GM21526 (cell line): ENCODE measurements around the gene RNF112.

Experiments used
- ATAC-seq: cut with Tn5 transposase; IDR thresholded peaks from one replicate; pipeline ENCODE4 v1.9.1; 2021; ENCODE audit warnings: moderate library complexity; ENCODE audit not compliant: unreplicated experiment, low FRiP score

The RNF112 gene

DNA sequence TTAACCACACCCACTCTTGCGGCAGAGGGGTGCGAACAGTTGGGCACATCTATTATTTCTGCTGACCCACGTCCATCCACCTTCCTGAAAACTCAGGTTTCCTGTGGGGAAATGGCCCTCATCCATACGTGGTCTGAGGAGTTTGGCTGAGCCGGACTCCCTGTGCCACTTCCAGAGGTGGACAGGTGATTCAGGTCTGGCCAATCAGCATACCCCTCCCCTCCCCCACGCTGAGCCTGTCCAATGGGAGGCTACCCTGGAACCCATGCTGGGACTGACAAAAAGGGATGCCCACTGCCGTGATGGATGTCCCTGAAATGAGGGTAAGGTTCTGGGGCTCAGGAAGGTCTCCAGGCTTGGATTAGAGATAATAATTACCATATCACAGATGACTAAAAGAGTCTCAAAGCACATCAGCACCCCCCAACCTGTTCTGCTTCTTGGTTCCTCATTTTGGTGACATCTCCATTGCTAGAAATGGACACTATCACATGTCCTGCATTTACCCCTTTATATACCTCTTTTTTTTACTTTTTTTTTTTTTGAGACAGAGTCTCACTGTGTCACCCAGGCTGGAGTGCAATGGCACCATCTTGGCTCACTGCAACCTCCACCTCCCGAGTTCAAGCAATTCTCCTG lies 38.0 kb upstream of the RNF112 start:
- no peak for ATAC-seq

DNA sequence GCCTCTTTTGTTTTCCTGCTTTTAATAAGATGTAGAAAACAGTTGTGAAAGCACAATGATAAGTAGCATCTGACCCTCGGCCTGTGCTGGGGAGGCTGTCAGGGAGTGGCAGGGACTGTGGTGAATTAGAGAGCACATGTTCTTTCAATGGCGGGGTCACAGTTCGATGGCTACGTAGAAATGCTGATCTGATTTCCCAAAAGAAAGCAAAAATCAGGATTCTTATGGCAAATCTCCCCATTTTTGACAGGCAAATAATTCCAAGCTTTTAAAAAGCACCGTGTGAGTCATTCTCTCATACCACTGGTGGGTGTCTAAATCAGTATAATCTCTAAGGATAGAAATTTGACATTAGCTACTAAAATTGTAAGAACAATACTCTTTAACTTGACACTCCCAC lies 36.9 kb upstream of the RNF112 start:
- ATAC-seq = no peak

DNA sequence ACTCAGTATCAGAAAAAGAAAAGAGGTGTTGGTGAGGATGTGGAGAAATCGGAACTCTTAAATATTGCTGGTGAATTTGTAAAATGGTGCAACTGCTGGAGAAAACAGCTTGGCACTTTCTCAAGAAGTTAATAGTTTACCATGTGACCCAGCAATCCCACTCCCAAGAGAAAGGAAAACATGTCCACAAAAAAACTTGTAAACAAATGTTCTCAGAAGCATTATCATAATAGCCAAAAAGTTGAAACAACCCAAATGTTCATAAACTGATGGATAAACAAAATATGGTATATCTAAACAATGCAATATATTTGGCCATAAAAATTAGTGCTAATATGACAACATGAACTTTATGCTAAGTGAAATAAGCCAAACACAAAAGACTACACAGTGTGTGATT lies 35.3 kb upstream of the RNF112 start:
- ATAC-seq = no peak

DNA sequence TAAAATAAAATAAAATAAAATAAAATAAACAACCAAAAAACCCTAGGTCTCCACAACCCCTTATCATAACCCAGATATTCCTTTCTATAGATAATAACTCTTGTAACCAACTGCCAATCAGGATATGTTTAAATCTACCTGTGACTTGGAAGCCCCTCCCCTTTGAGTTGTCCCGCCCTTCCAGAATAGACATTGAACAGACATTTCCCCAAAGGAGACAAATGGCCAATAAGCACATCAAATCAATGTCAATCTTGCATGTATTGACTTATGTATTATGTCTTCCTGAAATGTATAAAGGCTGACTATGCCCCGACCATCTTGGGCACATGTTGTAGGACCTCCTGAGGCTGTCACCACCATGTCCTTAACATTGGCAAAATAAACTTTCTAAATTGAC lies 34.2 kb upstream of the RNF112 start:
- no peak for ATAC-seq

DNA sequence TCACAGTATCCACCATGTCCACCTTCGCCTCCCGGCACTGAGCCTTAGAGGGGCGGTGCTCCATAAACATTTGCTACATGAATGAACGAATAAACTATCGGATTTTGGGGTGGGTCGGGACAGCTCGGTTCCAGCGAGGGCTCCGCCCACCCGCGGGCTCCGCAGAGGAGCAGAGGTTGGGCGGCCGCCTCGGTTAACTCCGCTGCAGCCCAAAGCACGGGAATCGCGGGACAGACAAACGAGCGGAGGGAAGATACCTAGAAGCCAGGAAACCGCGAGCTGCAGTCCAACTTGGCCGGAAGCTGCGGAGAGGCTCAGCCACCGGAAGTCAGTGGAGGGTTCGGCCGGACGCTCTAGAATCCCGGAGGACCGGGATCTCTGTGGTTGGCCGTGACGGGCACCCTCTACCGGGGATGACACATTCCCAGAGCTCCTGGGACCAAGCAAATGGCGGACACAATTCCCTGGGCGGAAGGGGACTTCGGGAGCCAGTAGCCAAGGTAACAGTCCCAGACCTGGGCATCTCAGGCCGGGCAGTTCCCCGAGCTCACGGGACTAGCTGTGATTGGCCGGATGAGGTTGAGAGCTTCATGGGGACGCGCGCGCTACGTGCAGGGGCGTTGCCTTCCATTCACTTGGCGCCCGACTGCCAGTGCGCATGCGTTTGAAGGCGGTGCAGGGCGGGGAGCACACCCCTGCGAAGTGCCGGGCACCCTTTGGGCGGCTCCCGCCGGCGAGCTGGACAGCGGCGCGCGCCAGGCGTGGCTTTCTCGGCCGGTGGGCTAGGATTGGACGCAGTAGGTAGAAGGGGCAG lies 33.2 kb upstream of the RNF112 start:
- peak; percentile 87 for ATAC-seq

DNA sequence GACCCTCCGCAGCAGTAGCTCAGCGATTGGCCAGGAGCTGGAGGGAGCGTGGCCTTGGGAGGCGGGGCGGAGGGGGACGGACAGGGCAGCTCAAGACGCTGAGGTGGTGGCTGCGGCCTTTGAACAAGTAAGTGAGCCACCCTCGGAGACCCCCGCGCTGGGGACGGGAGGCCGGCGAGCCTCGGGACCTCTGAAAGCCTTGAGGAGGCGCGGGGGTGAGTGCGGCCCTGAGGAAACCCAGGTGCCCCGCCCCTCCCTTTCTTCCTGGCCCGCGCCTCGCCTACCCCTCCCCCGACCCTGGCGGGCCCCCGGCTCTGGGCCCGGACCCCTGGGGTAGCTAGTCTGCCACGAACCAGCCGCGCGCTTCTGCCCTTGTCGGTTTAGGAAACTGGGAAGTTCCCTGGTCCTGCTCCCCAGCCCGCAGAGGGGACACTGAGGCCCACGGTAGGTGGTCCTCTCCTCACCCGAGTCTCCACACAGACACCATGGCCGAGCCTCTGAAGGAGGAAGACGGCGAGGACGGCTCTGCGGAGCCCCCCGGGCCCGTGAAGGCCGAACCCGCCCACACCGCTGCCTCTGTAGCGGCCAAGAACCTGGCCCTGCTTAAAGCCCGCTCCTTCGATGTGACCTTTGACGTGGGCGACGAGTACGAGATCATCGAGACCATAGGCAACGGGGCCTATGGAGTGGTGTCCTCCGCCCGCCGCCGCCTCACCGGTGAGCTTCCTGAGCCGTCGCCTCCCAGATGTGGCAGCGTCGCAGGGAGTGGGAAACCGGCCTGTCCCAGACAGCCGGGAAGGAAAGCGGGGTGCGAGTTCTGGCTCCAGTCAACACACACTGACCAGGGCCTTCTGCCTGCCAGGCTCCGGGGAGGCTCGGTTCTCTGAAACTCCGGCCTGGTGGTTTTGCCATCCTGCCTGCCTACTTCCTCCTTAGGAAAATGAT lies 32.3 kb upstream of the RNF112 start, which contains the start of gene MAPK7:
Gene MAPK7 (plus strand): TSS at position 83 of the 945 bp plus-strand sequence. CDS start 403 bp downstream, at position 486.
- peak; percentile 3 for ATAC-seq

DNA sequence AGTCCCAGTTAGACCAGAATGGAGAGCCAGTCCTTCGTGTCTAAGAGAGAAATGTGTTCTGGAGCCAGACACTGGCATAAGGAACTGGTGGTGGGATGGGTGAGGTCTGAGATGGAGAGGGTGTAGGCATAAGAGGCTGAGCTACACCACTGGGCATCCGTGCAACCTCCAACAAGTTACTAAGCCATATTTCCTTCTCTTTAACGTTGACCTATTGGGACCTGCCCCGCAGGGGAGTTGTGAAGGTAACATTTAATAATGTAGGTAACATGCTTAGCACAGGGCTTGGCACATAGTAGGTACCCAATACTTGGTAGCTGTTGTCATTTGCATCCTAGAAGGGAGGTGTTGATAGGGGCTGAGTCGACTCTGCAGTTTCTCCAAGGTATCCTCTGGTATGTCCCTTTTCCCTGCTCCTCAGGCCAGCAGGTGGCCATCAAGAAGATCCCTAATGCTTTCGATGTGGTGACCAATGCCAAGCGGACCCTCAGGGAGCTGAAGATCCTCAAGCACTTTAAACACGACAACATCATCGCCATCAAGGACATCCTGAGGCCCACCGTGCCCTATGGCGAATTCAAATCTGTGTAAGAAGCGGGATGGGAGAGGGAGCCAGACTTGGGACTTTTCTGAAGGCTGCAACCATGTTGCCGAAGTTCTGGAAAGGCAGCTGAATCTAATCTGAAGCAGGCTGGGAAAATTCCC lies 31.5 kb upstream of the RNF112 start:
- ATAC-seq = no peak

DNA sequence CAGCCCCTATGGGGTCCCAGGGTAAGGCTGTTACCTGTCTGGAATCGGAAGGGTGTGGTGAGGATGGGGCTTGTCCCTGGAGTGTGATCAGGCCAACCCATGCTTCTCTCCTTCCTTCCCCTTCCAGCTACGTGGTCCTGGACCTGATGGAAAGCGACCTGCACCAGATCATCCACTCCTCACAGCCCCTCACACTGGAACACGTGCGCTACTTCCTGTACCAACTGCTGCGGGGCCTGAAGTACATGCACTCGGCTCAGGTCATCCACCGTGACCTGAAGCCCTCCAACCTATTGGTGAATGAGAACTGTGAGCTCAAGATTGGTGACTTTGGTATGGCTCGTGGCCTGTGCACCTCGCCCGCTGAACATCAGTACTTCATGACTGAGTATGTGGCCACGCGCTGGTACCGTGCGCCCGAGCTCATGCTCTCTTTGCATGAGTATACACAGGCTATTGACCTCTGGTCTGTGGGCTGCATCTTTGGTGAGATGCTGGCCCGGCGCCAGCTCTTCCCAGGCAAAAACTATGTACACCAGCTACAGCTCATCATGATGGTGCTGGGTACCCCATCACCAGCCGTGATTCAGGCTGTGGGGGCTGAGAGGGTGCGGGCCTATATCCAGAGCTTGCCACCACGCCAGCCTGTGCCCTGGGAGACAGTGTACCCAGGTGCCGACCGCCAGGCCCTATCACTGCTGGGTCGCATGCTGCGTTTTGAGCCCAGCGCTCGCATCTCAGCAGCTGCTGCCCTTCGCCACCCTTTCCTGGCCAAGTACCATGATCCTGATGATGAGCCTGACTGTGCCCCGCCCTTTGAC lies 30.3 kb upstream of the RNF112 start:
- ATAC-seq = no peak

DNA sequence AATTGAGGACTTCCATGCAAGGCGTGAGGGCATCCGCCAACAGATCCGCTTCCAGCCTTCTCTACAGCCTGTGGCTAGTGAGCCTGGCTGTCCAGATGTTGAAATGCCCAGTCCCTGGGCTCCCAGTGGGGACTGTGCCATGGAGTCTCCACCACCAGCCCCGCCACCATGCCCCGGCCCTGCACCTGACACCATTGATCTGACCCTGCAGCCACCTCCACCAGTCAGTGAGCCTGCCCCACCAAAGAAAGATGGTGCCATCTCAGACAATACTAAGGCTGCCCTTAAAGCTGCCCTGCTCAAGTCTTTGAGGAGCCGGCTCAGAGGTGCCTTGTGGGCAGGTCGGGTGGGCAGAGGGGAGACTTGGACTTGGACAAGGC lies 29.7 kb upstream of the RNF112 start:
- ATAC-seq = no peak

DNA sequence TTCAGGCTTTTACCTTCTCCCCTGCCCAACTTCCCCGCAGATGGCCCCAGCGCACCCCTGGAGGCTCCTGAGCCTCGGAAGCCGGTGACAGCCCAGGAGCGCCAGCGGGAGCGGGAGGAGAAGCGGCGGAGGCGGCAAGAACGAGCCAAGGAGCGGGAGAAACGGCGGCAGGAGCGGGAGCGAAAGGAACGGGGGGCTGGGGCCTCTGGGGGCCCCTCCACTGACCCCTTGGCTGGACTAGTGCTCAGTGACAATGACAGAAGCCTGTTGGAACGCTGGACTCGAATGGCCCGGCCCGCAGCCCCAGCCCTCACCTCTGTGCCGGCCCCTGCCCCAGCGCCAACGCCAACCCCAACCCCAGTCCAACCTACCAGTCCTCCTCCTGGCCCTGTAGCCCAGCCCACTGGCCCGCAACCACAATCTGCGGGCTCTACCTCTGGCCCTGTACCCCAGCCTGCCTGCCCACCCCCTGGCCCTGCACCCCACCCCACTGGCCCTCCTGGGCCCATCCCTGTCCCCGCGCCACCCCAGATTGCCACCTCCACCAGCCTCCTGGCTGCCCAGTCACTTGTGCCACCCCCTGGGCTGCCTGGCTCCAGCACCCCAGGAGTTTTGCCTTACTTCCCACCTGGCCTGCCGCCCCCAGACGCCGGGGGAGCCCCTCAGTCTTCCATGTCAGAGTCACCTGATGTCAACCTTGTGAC lies 29.1 kb upstream of the RNF112 start:
- no peak for ATAC-seq

DNA sequence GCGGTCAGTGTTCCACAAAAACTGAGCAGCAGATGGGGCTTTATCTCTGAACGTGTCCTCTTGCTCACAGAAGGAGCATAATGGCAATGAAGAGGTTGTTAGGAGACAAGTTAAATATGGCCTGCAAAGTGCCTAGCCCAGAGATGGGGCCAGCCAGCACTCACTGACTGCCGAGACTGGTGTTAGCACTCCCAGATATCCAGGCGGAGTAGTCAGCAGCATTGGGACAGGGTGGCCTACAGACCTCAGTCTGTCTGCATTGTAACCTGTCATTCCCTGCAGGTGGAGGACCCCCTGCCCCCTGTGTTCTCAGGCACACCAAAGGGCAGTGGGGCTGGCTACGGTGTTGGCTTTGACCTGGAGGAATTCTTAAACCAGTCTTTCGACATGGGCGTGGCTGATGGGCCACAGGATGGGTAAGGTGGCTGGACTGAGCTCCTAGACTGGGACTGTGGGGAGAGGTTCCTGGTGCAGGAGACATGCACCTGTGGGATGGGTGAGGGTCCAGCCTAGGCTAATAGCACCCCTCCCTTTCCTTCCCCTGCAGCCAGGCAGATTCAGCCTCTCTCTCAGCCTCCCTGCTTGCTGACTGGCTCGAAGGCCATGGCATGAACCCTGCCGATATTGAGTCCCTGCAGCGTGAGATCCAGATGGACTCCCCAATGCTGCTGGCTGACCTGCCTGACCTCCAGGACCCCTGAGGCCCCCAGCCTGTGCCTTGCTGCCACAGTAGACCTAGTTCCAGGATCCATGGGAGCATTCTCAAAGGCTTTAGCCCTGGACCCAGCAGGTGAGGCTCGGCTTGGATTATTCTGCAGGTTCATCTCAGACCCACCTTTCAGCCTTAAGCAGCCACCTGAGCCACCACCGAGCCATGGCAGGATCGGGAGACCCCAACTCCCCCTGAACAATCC lies 28.2 kb upstream of the RNF112 start:
- ATAC-seq = no peak

DNA sequence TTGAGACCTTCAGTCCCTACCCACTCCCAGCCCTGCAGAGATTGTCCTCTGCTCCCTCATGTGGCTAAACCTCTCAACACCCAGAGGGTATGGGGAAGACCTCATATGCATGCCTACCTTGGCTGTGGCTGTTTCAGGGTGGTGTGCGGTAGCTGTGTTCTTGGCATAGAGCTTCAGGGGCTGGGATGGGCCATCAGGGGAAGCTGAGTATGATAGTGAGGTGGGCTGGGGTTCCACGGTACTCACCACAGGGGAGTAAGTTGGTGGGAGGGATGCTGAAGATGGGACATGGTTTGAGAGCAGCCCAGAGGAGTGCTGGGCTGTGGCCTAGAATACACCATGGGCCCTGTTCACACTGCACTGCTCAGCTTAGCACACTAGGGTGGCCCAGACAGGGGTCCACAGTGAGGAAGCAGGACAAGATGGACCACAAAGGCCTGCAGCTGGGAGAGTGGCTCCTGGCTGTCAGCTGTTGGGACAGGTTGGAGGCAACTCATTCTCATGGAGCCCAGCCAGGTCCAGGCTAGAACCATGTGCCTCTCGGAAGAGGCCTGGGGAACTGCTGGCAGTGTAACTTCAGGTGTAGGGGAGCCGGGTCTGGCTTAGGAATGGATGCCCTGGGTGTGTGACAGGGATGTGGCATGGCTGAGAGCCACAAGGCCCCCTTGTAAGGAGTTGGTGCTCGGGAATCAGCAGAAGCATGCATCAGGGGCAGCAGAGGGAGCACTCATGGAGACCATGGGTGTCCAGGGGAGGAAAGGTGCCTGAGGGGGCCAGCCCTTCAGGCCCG lies 27.2 kb upstream of the RNF112 start:
- ATAC-seq = no peak

DNA sequence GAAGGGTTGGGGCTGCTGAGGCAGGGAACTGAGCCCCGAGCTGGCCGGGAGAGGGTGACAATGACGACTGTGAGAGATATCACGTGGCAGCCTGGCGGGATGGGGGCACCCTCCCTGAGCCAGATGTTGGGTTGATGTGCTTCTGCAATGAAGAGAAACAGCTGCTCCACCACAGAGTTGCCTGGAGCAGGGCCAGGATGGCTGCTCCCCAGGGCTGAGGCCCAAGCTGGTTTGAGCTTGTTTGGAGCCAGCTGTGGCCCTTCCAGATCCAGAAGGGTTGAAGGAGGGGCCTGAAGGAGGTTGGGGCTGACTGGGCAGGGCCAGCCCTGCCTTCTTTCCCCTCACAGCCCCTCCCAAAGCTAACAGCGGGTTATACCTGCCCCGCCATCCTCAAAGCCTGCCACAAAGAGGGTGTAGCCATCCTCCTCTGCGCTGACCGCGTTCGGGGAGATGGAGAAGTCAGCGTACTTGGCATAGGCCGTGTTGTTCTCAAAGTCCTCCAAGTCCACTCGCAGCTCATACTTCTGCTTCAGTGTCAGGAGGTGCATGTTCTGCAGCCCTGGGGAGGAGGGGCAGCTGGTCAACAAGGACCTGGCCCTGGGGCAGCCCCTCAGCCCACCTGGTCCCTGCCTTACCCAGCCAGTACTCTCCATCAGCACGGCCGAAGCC lies 26.2 kb upstream of the RNF112 start:
- no peak for ATAC-seq

DNA sequence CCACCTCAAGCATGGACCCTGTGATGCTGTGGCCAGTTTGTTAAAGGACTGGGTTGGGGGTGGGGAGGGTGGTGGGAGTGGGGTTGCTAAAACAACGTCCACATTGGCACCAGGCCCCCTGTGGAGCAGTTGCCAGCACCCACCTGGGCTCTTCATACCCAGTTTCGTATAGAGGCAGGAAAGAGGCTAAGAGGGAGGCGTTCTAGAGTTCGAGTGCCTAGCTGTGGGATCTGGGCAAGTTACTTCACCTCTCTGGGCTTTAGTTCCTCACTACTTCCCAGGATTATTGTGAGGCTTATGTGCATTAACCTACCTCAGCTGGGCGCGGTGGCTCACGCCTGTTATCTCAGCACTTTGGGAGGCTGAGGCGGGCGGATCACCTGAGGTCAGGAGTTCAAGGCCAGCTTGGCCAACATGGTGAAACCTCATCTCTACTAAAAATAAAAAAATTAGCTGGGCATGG lies 25.5 kb upstream of the RNF112 start:
- ATAC-seq = no peak

DNA sequence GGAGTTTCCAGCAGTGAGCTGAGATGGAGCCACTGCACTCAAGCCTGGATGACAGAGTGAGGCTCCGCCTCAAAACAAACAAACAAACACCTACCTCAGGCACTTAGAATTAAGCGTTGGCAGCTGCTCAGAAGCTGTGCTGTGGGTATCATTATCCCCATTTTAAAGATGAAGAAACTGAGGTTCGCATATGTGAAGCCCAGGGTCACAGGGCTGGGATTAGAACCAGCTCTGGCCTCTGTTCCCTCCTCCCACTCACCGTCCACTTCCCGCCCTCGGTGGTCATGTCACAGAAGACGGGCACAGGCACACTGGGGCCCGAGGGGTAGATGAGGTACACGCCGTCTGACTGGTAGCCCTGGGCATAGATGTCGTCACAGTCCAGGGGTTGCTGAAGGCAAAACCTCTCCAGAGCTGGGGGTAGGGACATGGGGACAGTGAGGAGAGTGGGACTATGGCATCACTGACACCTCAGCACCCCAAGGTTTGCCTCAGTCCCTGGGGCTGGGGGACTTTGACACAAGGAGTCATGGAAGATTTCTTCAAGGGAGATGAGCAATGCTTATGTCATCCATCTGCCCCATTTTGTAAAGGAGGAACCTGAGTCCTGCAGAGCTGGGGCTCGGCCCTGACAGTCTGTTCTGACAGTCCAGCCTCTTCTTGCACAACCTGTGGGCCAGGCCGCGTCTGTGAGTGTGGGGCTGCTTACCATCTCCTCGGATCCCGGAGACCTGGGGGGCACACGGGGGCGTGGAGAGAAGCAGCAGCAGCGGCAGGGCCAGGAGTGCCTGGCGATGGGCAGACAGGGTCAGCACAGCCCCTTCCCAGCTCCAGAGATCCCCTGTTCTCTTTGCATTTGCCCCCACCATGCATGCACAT lies 24.7 kb upstream of the RNF112 start:
- ATAC-seq = no peak
